Neural progenitor cell (in vitro differentiated cells): Measurements from ENCODE around the gene CCDC171.

ENCODE experiments used
- EZH2 ChIP-seq: fragments of 200-600 bp; sonication (generic); IDR thresholded peaks from 2 replicates; pipeline ENCODE4 v1.6.1; 2017; ENCODE audit warnings: antibody characterized with exemption, mild to moderate bottlenecking, moderate library complexity
- EZH2phosphoT487 ChIP-seq: fragments of 200-600 bp; sonication (generic); IDR thresholded peaks from 2 replicates; pipeline ENCODE4 v1.6.1; 2017; ENCODE audit warnings: antibody characterized with exemption
- TF ChIP-seq, protein P1 (sequence below): fragments of 200-600 bp; sonication (generic); IDR thresholded peaks from 2 replicates; pipeline ENCODE4 v1.5.1; 2017; ENCODE audit warnings: antibody characterized with exemption, mild to moderate bottlenecking

DNA sequence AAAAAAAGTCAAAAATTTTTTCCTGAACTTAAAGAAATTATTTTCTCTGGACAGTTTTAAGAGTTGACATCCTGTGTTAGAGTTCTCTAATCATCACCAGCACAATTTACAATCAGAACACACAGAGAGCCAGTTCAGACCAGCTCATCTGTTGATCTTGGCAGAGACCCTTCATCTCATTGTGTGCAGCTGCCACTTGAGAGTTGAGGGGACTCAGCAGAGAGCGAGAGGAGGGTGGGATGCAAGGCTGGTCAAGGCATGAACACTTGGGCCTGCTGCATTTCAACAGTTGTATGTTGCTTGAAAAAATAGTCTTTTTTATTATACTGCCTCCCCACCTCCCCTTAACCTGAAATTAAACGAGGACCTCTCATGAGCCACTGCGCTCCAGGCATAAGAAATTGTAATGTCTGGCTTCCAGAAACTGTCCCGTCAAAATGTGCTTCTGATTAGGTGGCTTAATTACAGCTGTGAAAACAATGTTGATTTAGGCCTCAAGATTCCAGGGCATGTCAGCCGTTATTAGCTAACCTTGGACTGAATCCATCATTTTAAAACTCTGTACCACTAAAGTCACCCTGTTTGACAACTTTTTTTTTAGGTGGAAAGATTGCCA lies 383.6 kb downstream of the CCDC171 start:
- TF ChIP-seq, protein P1, sequence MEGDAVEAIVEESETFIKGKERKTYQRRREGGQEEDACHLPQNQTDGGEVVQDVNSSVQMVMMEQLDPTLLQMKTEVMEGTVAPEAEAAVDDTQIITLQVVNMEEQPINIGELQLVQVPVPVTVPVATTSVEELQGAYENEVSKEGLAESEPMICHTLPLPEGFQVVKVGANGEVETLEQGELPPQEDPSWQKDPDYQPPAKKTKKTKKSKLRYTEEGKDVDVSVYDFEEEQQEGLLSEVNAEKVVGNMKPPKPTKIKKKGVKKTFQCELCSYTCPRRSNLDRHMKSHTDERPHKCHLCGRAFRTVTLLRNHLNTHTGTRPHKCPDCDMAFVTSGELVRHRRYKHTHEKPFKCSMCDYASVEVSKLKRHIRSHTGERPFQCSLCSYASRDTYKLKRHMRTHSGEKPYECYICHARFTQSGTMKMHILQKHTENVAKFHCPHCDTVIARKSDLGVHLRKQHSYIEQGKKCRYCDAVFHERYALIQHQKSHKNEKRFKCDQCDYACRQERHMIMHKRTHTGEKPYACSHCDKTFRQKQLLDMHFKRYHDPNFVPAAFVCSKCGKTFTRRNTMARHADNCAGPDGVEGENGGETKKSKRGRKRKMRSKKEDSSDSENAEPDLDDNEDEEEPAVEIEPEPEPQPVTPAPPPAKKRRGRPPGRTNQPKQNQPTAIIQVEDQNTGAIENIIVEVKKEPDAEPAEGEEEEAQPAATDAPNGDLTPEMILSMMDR = no peak
- no peak for TF ChIP-seq EZH2
- TF ChIP-seq EZH2phosphoT487 = no peak
